ENCODE results near the gene SCAF8. TPM values are rescaled to one million over a fixed set of nuclear protein-coding genes. Genes with fewer than 3 reads are reported as not detected.

Gene SCAF8
- total and polyA plus RNA-seq, 9 of the 15 experiments (the other 6 are each of a cell fraction or from before 2014, with no cell fraction given), result 10.5 to 46.6 (median 23.2) TPM

DNA sequence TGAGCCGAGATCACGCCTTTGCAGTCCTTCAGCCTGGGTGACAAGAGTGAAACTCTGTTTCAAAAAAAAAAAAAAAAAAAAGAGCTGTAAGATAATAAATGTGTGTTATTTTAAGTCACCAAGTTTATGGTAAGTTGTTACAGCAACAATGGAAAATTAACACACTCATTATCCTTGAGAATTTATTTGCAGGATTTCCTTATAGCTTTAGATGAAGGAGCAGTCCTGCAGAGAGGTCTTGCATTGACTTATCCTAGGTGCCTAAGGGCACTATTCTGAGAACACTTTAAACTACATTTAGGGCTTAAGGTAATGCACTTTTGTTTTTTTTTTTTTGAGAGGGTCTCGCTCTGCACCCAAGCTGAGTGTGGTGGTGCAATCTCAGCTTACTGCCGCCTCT lies 13.8 kb upstream of the SCAF8 start:
- no peaks in the 10 kb centered on the region; the same call in none of the 2 replicates for H3K9me3 ChIP-seq (replicated peaks; ENCODE audit: control insufficient read depth, insufficient read depth, low read depth, low read length)
- no peak overlapping the region for H3K4me3 ChIP-seq
- H3K4me2 ChIP-seq (ENCODE audit: insufficient read depth, low read length), result no peak overlapping the region
- peaks cover 0 to under 1% of the 10 kb centered on the region in 2 experiments; a peak in 1 of 5 replicates for H3K4me1 ChIP-seq (replicated peaks in 1 of 2; ENCODE audit: control insufficient read depth in 2 of 2, insufficient read depth in 2 of 2, low read length in 2 of 2)
- 8% methylated on average over 4 of the region's 4 CpGs for WGBS (ENCODE audit: insufficient coverage, low coverage, missing lambda C conversion rate)
- TF ChIP-seq ZNF764 (CRISPR knock-in tag; IDR thresholded peaks at IDR 0.05; ENCODE audit: low read depth) (no peak), SRSF1 (IDR thresholded peaks at IDR 0.05; ENCODE audit: low read depth, low read length) (no peak), GATA2 (CRISPR knock-in tag; IDR thresholded peaks at IDR 0.05) (no peak), GTF2A2 (tag; IDR thresholded peaks at IDR 0.05) (no peak), EWSR1 (IDR thresholded peaks at IDR 0.05; ENCODE audit: borderline replicate concordance, low read depth, partially characterized antibody) (no peak), STAT6 (CRISPR knock-in tag; IDR thresholded peaks at IDR 0.05) (no peak), ZNF140 (CRISPR knock-in tag; IDR thresholded peaks at IDR 0.05) (no peak), ZNF12 (CRISPR knock-in tag; IDR thresholded peaks at IDR 0.05) (no peak), TCFL5 (CRISPR knock-in tag; conservative IDR thresholded peaks at IDR 0.05) (no peak), GABPB1 (CRISPR knock-in tag; IDR thresholded peaks at IDR 0.05) (no peak), KLF16 (IDR thresholded peaks at IDR 0.05) (no peak), SRSF9 (IDR thresholded peaks at IDR 0.05; ENCODE audit: borderline replicate concordance, low read depth, low read length) (no peak), ZNF75A (CRISPR knock-in tag; IDR thresholded peaks at IDR 0.05) (no peak)
- TF ChIP-seq, protein P1, sequence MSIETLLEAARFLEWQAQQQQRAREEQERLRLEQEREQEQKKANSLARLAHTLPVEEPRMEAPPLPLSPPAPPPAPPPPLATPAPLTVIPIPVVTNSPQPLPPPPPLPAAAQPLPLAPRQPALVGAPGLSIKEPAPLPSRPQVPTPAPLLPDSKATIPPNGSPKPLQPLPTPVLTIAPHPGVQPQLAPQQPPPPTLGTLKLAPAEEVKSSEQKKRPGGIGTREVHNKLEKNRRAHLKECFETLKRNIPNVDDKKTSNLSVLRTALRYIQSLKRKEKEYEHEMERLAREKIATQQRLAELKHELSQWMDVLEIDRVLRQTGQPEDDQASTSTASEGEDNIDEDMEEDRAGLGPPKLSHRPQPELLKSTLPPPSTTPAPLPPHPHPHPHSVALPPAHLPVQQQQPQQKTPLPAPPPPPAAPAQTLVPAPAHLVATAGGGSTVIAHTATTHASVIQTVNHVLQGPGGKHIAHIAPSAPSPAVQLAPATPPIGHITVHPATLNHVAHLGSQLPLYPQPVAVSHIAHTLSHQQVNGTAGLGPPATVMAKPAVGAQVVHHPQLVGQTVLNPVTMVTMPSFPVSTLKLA (conservative IDR thresholded peaks at IDR 0.05), result no peak
- TF ChIP-seq, protein P2, sequence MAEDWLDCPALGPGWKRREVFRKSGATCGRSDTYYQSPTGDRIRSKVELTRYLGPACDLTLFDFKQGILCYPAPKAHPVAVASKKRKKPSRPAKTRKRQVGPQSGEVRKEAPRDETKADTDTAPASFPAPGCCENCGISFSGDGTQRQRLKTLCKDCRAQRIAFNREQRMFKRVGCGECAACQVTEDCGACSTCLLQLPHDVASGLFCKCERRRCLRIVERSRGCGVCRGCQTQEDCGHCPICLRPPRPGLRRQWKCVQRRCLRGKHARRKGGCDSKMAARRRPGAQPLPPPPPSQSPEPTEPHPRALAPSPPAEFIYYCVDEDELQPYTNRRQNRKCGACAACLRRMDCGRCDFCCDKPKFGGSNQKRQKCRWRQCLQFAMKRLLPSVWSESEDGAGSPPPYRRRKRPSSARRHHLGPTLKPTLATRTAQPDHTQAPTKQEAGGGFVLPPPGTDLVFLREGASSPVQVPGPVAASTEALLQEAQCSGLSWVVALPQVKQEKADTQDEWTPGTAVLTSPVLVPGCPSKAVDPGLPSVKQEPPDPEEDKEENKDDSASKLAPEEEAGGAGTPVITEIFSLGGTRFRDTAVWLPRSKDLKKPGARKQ (CRISPR knock-in tag; IDR thresholded peaks at IDR 0.05), result no peak
- intact Hi-C loops (cut with micrococcal nuclease) (no loop called here), in situ Hi-C loops (cut with MboI) (no loop called here)
- H3K27me3 ChIP-seq (ENCODE audit: control insufficient read depth in 2 of 2, insufficient read depth in 2 of 2, low read length in 2 of 2), result no peaks in the 10 kb centered on the region
- CTCF ChIA-PET (ENCODE audit: low intra/inter-chr PET ratio), result no interaction called here
- H3K9me1 ChIP-seq (ENCODE audit: control insufficient read depth, insufficient read depth, low read length), result no peaks in the 10 kb centered on the region
- no peak for FAIRE-seq
- POLR2A ChIA-PET, result no interaction called here
- no peaks in the 10 kb centered on the region for H3K79me2 ChIP-seq (ENCODE audit: control insufficient read depth, insufficient read depth, low read length)
- no peak for DNase-seq (ENCODE audit: extremely low read depth in 1 of 4, low spot score in 3 of 4)
- no peak overlapping the region for H3K9ac ChIP-seq (ENCODE audit: insufficient read depth in 1 of 2, low read depth in 2 of 2, low read length in 2 of 2)
- no TSS peak for BruUV-seq (replicated peaks)
- H4K20me1 ChIP-seq (replicated peaks; ENCODE audit: control insufficient read depth, insufficient read depth, low read length), result no peaks in the 10 kb centered on the region
- H2AFZ ChIP-seq (ENCODE audit: low read depth, low read length), result no peak overlapping the region
- no peak overlapping the region for H3K27ac ChIP-seq (ENCODE audit: extremely low read depth, low read depth, low read length)
- no peaks in the 10 kb centered on the region for H3K36me3 ChIP-seq (ENCODE audit: control insufficient read depth, insufficient read depth, low read length)
- ATAC-seq, result no peak

Data from K562 (cell line).